Spleen (tissue), 11 donors: ENCODE results near the gene IL22RA1. TPM values are rescaled to one million over a fixed set of nuclear protein-coding genes. Genes with fewer than 3 reads are reported as not detected.

ENCODE experiments used
- DNase-seq: peaks from one replicate; pipeline ENCODE4 v3.0.0-alpha.2; 2020
- H3K27ac ChIP-seq, 8 donors: fragments of 200-600 bp; sonication (generic) in 7 of 8; 1 replicate in 4 of 8; 2 replicates in 4 of 8; pipeline versions ENCODE4 v1.5.0 to v1.8.0; 2016 to 2021; ENCODE audit warnings: inconsistent platforms in 4 of 8, mild to moderate bottlenecking in 4 of 8, moderate library complexity in 1 of 8
- H3K27me3 ChIP-seq, 7 donors: fragments of 200-600 bp; sonication (generic) in 6 of 7; replicated peaks in 1 of 7; 1 replicate in 4 of 7; 2 replicates in 3 of 7; pipeline versions ENCODE4 v1.5.0 to v1.8.0; 2016 to 2021; ENCODE audit warnings: inconsistent platforms in 3 of 7, mild to moderate bottlenecking in 1 of 7
- H3K36me3 ChIP-seq, 6 donors: fragments of 200-600 bp; sonication (generic) in 5 of 6; 1 replicate in 4 of 6; 2 replicates in 2 of 6; pipeline versions ENCODE4 v1.5.0 to v1.8.0; 2016 to 2021; ENCODE audit warnings: inconsistent platforms in 2 of 6
- H3K4me1 ChIP-seq, 6 donors: fragments of 200-600 bp; sonication (generic) in 5 of 6; 1 replicate in 3 of 6; 2 replicates in 3 of 6; pipeline versions ENCODE4 v1.5.0 to v1.8.0; 2016 to 2021; ENCODE audit warnings: inconsistent platforms in 3 of 6
- H3K4me3 ChIP-seq, 8 donors: fragments of 200-600 bp; sonication (generic) in 7 of 8; 1 replicate in 4 of 8; 2 replicates in 4 of 8; pipeline versions ENCODE4 v1.5.0 to v1.8.0; 2016 to 2021; ENCODE audit warnings: inconsistent platforms in 4 of 8, mild to moderate bottlenecking in 4 of 8, moderate library complexity in 2 of 8
- H3K9me3 ChIP-seq, 8 donors: fragments of 200-600 bp; sonication (generic) in 7 of 8; 1 replicate in 4 of 8; 2 replicates in 4 of 8; pipeline versions ENCODE4 v1.5.0 to v1.8.0; 2016 to 2021; ENCODE audit warnings: inconsistent platforms in 4 of 8
- CTCF ChIP-seq, 11 experiments: fragments of 200-600 bp in 7 of 11; fragments of 450-650 bp in 4 of 11; sonication (generic) in 4 of 11; IDR thresholded peaks in 8 of 11; conservative IDR thresholded peaks in 3 of 11; 1 replicate in 7 of 11; 2 replicates in 4 of 11; pipeline versions ENCODE4 v1.4.0 to v1.8.0; 2016 to 2021; ENCODE audit warnings: antibody characterized with exemption in 11 of 11, inconsistent platforms in 4 of 11, mild to moderate bottlenecking in 1 of 11
- POLR2A ChIP-seq, 3 donors: fragments of 450-650 bp; IDR thresholded peaks; one replicate each; pipeline ENCODE4 v1.5.1; 2017; ENCODE audit warnings: antibody characterized with exemption in 3 of 3, mild to moderate bottlenecking in 1 of 3
- POLR2AphosphoS5 ChIP-seq, 3 donors: sonication (generic); formaldehyde crosslinking; IDR thresholded peaks; one replicate each; pipeline ENCODE4 v1.5.1; 2017; ENCODE audit warnings: antibody characterized with exemption in 3 of 3
- WGBS, 5 donors: extraction: QIAGEN DNeasy Blood & Tissue Kit in 3 of 5; methylation state at CpG; one replicate each; pipeline versions ENCODE4 v1.1.5 to v1.1.7; 2013 to 2018; 5-methylcytosine and 5-hydroxymethylcytosine counted together
- intact Hi-C: fragments of 100-400 bp; cut with DNase I; formaldehyde crosslinking; loops from one replicate; pipeline ENCODE4 v1.15.0; 2023; ENCODE audit warnings: low total_unique reads
- polyA plus RNA-seq, 3 donors: library from polyadenylated mRNA; stranded (reverse); fragments of 200-250 nt; gene quantifications; one replicate each; pipeline ENCODE4 v1.2.1, GENCODE V29; 2013
- total RNA-seq, 7 donors: library from RNA; depleted of rRNA in 3 of 7; stranded (reverse); fragments of >200 nt in 3 of 7; fragmentation: NEBNext Ultra II Directional in 4 of 7; extraction: Animal tissue kit (Norgen Biotek cat#: 25700) in 4 of 7; gene quantifications; one replicate each; pipeline versions ENCODE4 v1.1.0 to v1.2.1, GENCODE V29; 2016 to 2021
- donor health status: healthy with polysubstance abuse.
- donor health status: DM: no; HTN: no; CAD: no; lungs with moderate emphysema.
- donor health status: DM: no; HTN: no; CAD: no.
- donor health status: Bipolar disorder and iron deficiency.
- donor health status: healthy.
- donor health status: DM: no; HTN: no; CAD: no.
- donor health status: DM: yes; HTN: yes; CAD: no.

Gene IL22RA1
- total and polyA plus RNA-seq, 10 donors, result not detected

- WGBS, 5 donors, result 77 to 85% (median 79%) methylated on average over 3 of the region's 3 CpGs
- Histone ChIP-seq H3K4me1 (peaks cover 0 to 4% (median 0%) of the 10 kb centered on the region in 6 donors), H3K4me3 (no peak overlapping the region), H3K27me3 (no peaks in the 10 kb centered on the region), H3K27ac (no peak overlapping the region), H3K9me3 (no peaks in the 10 kb centered on the region), H3K36me3 (peaks cover 0 to 16% (median 0%) of the 10 kb centered on the region in 6 donors)
- DNase-seq, result no peak
- intact Hi-C loops, result no loop called here
- TF ChIP-seq POLR2A (IDR thresholded peaks at IDR 0.05) (no peak), CTCF (IDR thresholded peaks at IDR 0.05 in 8 of 11, conservative IDR thresholded peaks at IDR 0.05 in 3 of 11) (no peak), POLR2AphosphoS5 (IDR thresholded peaks at IDR 0.05) (no peak)
Observed at GRCh38 chr1:24178407-24178806, 35.5 kb upstream of the IL22RA1 start.

GRCh38 chr1:24177161-24177560 lies 34.2 kb upstream of the IL22RA1 start:
- Histone ChIP-seq H3K27ac (no peak overlapping the region), H3K36me3 (peaks cover 0 to 21% (median 0%) of the 10 kb centered on the region in 6 donors), H3K27me3 (no peaks in the 10 kb centered on the region), H3K9me3 (no peaks in the 10 kb centered on the region), H3K4me3 (no peak overlapping the region), H3K4me1 (peaks cover 0 to 4% (median 0%) of the 10 kb centered on the region in 6 donors)
- 77 to 87% (median 85%) methylated on average over 10 of the region's 10 CpGs for WGBS, 5 donors
- DNase-seq, result no peak
- intact Hi-C loops, result no loop called here
- TF ChIP-seq CTCF (IDR thresholded peaks at IDR 0.05 in 8 of 11, conservative IDR thresholded peaks at IDR 0.05 in 3 of 11), result no peak

- Histone ChIP-seq H3K9me3 (no peaks in the 10 kb centered on the region), H3K27me3 (no peaks in the 10 kb centered on the region), H3K36me3 (peaks cover 0 to 21% (median 0%) of the 10 kb centered on the region in 6 donors), H3K4me3 (no peak overlapping the region), H3K4me1 (peaks cover 0 to 4% (median 0%) of the 10 kb centered on the region in 6 donors), H3K27ac (no peak overlapping the region)
- no peak for DNase-seq
- intact Hi-C loops, result no loop called here
- TF ChIP-seq POLR2A (IDR thresholded peaks at IDR 0.05) (no peak), POLR2AphosphoS5 (IDR thresholded peaks at IDR 0.05) (no peak), CTCF (IDR thresholded peaks at IDR 0.05 in 8 of 11, conservative IDR thresholded peaks at IDR 0.05 in 3 of 11) (no peak)
- WGBS, 5 donors, result 79 to 92% (median 88%) methylated on average over 6 of the region's 6 CpGs
Observed at GRCh38 chr1:24175033-24175755, 32.3 kb upstream of the IL22RA1 start.

GRCh38 chr1:24173638-24174575 lies 31.0 kb upstream of the IL22RA1 start:
- H3K4me1 ChIP-seq, result peaks cover 0 to 4% (median 0%) of the 10 kb centered on the region in 6 donors

More at GRCh38 chr1:24173638-24174575, 31.0 kb upstream of the IL22RA1 start:
- H3K27ac ChIP-seq, result no peak overlapping the region
- intact Hi-C loops, result no loop called here
- H3K27me3 ChIP-seq, result peaks cover 0 to 6% (median 0%) of the 10 kb centered on the region in 7 donors
- H3K4me3 ChIP-seq, result no peak overlapping the region
- 75 to 91% (median 78%) methylated on average over 5 of the region's 5 CpGs for WGBS, 5 donors
- peaks cover 0 to 19% (median 0%) of the 10 kb centered on the region in 6 donors for H3K36me3 ChIP-seq
- no peak for TF ChIP-seq POLR2A (IDR thresholded peaks at IDR 0.05)
- TF ChIP-seq CTCF (IDR thresholded peaks at IDR 0.05 in 8 of 11, conservative IDR thresholded peaks at IDR 0.05 in 3 of 11), result no peak
- TF ChIP-seq POLR2AphosphoS5 (IDR thresholded peaks at IDR 0.05), result no peak
- no peak for DNase-seq
- no peaks in the 10 kb centered on the region for H3K9me3 ChIP-seq
